ENCODE results near the gene SLC25A21.

Gene SLC25A21

DNA sequence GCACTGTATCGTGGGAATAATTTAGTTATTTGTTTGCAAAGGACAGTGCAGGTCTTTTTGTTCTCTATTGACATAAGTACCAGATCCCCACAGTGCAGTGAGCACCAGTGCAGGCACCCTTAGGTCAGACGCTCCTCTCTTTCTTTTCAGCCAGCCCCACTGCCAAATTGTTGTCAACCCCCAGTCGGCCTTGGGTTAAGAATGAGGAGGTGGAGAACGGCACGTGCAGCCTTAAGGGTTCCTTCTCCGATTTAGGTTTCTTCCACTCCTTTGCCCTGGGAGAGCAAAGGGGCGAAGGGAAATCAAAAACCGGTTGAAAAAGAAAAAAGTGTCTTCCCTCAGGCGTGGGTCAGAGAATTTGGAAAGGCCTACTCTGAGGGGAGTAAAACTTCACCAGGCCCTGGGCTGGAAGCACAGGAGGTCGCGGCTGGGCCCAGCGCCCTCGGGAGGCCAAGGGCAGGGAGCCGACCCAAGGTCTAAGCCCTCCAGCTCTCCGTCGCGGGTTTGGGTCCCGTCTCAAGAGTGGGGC lies 506.5 kb downstream of the SLC25A21 start:
- TF ChIP-seq EGR1 (IDR thresholded peaks at IDR 0.05) (no peak), TAF1 (IDR thresholded peaks at IDR 0.05; ENCODE audit: low read depth) (no peak), EP300 (IDR thresholded peaks at IDR 0.05; ENCODE audit: borderline replicate concordance) (no peak), CEBPB (IDR thresholded peaks at IDR 0.05) (no peak), NFIC (IDR thresholded peaks at IDR 0.05) (no peak), CREB1 (IDR thresholded peaks at IDR 0.05; ENCODE audit: low read depth) (no peak), ZBTB7A (IDR thresholded peaks at IDR 0.05; ENCODE audit: low read depth) (no peak), RAD21 (IDR thresholded peaks at IDR 0.05; ENCODE audit: low read depth) (no peak)
- TF ChIP-seq, protein P1, sequence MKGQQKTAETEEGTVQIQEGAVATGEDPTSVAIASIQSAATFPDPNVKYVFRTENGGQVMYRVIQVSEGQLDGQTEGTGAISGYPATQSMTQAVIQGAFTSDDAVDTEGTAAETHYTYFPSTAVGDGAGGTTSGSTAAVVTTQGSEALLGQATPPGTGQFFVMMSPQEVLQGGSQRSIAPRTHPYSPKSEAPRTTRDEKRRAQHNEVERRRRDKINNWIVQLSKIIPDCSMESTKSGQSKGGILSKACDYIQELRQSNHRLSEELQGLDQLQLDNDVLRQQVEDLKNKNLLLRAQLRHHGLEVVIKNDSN (IDR thresholded peaks at IDR 0.05) = no peak

DNA sequence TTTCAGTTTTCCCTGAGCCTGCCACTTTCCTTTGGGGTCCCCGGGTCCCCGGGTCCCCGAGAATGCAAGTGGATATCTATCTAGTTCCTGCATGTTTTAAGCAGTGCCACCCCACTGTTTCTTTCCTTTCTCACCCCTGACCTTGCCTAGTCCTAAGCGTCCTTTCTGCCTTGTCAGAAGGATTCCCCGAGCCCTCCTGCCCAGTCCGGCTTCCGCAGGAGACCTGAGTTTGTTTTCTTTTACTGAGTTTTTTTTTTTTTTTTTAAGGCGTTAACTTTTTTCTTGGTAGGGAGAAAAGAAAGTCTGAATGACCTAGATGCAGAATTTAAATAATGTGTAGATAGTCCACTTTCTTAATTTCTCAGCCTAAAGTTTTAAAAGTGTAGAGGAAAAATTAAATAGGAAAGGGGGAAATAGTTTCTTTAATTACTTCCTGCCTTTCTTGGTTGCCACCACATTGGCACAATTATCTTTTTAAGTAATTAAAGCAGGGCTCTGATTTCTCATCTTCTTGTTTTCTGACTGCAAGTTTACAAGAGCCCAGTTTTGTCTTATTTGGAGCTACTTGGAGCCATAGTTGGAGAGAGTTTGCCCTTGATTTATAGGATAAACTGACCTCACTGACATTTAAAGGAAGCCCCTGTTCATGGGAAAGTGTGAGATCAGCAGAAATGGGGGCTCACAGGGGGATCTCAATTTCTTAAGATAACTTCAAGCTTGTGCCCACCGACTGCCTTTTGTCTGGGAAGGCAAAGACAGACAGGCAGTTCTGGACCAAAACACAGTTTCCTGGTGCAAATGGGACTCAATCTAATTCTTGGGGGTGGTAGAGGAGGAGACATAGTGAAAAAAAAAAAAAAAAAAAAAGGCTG lies 507.8 kb downstream of the SLC25A21 start:
- TF ChIP-seq EP300 (IDR thresholded peaks at IDR 0.05; ENCODE audit: borderline replicate concordance) (no peak), CREB1 (IDR thresholded peaks at IDR 0.05; ENCODE audit: low read depth) (no peak), NFIC (IDR thresholded peaks at IDR 0.05) (no peak), TAF1 (IDR thresholded peaks at IDR 0.05; ENCODE audit: low read depth) (no peak), CEBPB (IDR thresholded peaks at IDR 0.05) (no peak), TCF12 (IDR thresholded peaks at IDR 0.05; ENCODE audit: low read depth) (no peak), ZBTB7A (IDR thresholded peaks at IDR 0.05; ENCODE audit: low read depth) (no peak), YY1 (IDR thresholded peaks at IDR 0.05; ENCODE audit: low read depth) (no peak), EGR1 (IDR thresholded peaks at IDR 0.05) (no peak), TEAD4 (IDR thresholded peaks at IDR 0.05) (no peak), RAD21 (IDR thresholded peaks at IDR 0.05; ENCODE audit: low read depth) (no peak), FOXM1 (IDR thresholded peaks at IDR 0.05; ENCODE audit: borderline replicate concordance, low read depth) (no peak)
- TF ChIP-seq, protein P1 (IDR thresholded peaks at IDR 0.05) = no peak
- TF ChIP-seq, protein P2, sequence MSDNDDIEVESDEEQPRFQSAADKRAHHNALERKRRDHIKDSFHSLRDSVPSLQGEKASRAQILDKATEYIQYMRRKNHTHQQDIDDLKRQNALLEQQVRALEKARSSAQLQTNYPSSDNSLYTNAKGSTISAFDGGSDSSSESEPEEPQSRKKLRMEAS (IDR thresholded peaks at IDR 0.05) = no peak
- TF ChIP-seq, protein P3, sequence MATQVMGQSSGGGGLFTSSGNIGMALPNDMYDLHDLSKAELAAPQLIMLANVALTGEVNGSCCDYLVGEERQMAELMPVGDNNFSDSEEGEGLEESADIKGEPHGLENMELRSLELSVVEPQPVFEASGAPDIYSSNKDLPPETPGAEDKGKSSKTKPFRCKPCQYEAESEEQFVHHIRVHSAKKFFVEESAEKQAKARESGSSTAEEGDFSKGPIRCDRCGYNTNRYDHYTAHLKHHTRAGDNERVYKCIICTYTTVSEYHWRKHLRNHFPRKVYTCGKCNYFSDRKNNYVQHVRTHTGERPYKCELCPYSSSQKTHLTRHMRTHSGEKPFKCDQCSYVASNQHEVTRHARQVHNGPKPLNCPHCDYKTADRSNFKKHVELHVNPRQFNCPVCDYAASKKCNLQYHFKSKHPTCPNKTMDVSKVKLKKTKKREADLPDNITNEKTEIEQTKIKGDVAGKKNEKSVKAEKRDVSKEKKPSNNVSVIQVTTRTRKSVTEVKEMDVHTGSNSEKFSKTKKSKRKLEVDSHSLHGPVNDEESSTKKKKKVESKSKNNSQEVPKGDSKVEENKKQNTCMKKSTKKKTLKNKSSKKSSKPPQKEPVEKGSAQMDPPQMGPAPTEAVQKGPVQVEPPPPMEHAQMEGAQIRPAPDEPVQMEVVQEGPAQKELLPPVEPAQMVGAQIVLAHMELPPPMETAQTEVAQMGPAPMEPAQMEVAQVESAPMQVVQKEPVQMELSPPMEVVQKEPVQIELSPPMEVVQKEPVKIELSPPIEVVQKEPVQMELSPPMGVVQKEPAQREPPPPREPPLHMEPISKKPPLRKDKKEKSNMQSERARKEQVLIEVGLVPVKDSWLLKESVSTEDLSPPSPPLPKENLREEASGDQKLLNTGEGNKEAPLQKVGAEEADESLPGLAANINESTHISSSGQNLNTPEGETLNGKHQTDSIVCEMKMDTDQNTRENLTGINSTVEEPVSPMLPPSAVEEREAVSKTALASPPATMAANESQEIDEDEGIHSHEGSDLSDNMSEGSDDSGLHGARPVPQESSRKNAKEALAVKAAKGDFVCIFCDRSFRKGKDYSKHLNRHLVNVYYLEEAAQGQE (IDR thresholded peaks at IDR 0.05; ENCODE audit: low read depth) = no peak

DNA sequence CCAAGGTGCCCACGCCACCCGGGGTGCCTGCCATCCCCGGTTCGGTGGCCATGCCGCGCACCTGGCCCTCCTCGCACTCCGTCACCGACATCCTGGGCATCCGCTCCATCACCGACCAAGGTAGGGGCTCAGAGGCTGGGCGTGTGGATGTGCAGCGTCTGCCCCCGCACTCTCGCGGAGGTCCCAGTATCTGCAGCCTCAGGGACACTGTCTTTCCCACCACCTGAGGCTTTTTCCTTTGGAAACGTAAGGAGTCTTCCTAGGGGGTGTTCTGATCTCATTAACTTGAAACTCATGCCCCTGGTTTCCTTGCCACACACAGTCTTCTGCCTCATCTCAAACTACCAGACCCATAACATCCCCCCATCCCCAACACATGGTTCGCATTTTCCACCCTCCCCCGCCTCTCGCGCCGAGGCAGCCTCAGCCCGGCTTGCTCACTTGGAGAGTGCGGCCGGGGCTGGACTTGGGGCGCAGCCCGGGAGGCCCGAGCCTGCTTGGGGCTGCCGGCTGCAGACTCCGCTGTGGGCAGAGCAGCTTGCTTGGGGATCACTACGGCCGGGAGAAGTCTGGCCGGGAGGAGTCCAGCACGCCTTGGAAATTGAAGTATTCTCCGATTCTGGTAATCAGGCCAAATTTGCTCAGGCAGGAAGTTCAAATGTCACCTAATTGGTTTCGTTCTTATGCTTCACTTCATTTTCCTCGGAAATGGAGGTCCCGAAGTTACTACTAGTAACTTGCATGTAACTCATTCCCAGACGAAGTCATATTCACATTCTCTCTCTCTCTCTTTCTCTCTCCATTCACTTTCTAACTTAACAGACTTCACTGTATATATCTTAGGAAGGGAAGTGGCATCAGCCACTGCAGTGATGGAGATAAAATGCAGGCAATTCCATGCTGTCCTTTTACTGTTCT lies 508.7 kb downstream of the SLC25A21 start:
- TF ChIP-seq RAD21 (IDR thresholded peaks at IDR 0.05; ENCODE audit: low read depth) (no peak), TAF1 (IDR thresholded peaks at IDR 0.05; ENCODE audit: low read depth) (no peak), EP300 (IDR thresholded peaks at IDR 0.05; ENCODE audit: borderline replicate concordance) (no peak), TEAD4 (IDR thresholded peaks at IDR 0.05) (no peak), EGR1 (IDR thresholded peaks at IDR 0.05) (no peak), TCF12 (IDR thresholded peaks at IDR 0.05; ENCODE audit: low read depth) (no peak), YY1 (IDR thresholded peaks at IDR 0.05; ENCODE audit: low read depth) (no peak), CREB1 (IDR thresholded peaks at IDR 0.05; ENCODE audit: low read depth) (no peak), NFIC (IDR thresholded peaks at IDR 0.05) (no peak), CEBPB (IDR thresholded peaks at IDR 0.05) (no peak), ZBTB7A (IDR thresholded peaks at IDR 0.05; ENCODE audit: low read depth) (no peak), FOXM1 (IDR thresholded peaks at IDR 0.05; ENCODE audit: borderline replicate concordance, low read depth) (no peak)
- TF ChIP-seq, protein P2 (IDR thresholded peaks at IDR 0.05) = no peak
- TF ChIP-seq, protein P3 (IDR thresholded peaks at IDR 0.05; ENCODE audit: low read depth) = no peak
- TF ChIP-seq, protein P1 (IDR thresholded peaks at IDR 0.05) = no peak
